Omental fat pad (tissue), 4 donors: ENCODE results near the gene GALNT14. TPM values are rescaled to one million over a fixed set of nuclear protein-coding genes. Genes with fewer than 3 reads are reported as not detected.
A peak's percentile ranks its signal among the peaks of the same experiment; 100 is the strongest.
"Not testable (repeated sequence)": the region's sequence is repeated elsewhere in the genome, so short reads cannot be mapped to it uniquely, and the experiment has no call there.

Source experiments
- ATAC-seq: fragments of 150-250 bp; one replicate; pipeline ENCODE4 v1.9.1; 2016; ENCODE audit warnings: mild to moderate bottlenecking, moderate library complexity; ENCODE audit not compliant: low FRiP score
- DNase-seq: peaks from one replicate; pipeline ENCODE4 v3.0.0-alpha.2; 2019; ENCODE audit warnings: low spot score
- total RNA-seq, 4 donors: library from RNA; depleted of rRNA; stranded (reverse); fragments of >200 nt; gene quantifications; one replicate each; pipeline ENCODE4 v1.1.0, GENCODE V29; 2016
- TF ChIP-seq, protein P1 (sequence below), 3 donors: fragments of 450-650 bp; IDR thresholded peaks; one replicate each; pipeline ENCODE4 v1.5.1; 2016 to 2017; ENCODE audit warnings: antibody characterized with exemption in 3 of 3, mild to moderate bottlenecking in 3 of 3, moderate library complexity in 2 of 3

GALNT14 gene, protein sequence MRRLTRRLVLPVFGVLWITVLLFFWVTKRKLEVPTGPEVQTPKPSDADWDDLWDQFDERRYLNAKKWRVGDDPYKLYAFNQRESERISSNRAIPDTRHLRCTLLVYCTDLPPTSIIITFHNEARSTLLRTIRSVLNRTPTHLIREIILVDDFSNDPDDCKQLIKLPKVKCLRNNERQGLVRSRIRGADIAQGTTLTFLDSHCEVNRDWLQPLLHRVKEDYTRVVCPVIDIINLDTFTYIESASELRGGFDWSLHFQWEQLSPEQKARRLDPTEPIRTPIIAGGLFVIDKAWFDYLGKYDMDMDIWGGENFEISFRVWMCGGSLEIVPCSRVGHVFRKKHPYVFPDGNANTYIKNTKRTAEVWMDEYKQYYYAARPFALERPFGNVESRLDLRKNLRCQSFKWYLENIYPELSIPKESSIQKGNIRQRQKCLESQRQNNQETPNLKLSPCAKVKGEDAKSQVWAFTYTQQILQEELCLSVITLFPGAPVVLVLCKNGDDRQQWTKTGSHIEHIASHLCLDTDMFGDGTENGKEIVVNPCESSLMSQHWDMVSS
- total RNA-seq: 1 to 10 TPM in 3 of 4 donors, under 1 TPM in 1; 0.65 to 2.6 (median 2.0) TPM

DNA sequence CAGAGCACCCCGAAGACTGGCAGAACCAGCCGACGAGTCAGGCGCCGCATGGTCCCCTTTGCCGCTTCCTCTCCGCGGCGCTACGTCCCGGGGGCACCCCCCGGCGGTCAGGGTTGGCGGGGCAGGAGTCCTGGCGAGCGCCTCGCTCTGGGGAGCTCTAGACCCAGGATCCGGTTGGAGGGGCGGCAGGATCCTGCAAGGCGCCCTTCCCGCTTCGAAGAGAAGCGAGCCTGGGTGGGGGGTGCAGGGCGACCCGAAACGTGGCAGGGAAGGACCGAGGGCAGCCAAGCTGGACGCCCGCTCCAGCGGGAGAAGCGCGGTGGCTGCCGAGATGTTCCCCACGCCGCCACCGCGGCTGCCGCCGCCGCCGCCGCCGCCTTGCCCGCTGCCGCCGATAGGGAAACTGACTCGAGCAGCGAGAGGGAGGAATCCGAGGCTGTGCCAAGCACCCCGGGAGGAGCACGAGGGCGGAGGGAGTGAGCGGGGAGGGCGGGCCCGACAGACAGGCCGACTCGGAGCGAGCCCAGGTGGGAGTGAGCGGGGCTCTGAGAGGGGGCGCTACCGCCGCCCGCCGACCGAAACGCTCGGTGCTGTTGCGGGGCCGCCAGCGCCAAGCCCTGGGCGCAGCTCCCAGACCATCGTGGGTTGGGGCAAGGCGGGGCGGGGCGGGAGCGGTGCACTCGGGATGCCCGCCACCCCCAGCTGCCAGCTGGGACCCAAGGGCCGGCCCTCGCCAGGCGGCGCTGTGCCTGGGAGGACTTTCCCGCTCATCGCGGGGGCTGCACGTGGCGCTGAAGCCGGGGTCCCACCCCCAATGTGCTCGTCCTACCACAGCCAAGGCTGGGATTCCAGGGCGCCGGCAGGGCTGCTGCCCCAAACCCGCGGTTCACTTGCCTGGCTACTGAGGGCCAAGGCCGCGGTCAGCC lies at the start of gene GALNT14:
Gene GALNT14, minus strand, starts transcription at position 404 of the 926 bp plus-strand sequence. Its CDS starts 354 bp downstream, at position 50.
- DNase-seq (no peak), ATAC-seq (peak; percentile 76)
- TF ChIP-seq, protein P1, sequence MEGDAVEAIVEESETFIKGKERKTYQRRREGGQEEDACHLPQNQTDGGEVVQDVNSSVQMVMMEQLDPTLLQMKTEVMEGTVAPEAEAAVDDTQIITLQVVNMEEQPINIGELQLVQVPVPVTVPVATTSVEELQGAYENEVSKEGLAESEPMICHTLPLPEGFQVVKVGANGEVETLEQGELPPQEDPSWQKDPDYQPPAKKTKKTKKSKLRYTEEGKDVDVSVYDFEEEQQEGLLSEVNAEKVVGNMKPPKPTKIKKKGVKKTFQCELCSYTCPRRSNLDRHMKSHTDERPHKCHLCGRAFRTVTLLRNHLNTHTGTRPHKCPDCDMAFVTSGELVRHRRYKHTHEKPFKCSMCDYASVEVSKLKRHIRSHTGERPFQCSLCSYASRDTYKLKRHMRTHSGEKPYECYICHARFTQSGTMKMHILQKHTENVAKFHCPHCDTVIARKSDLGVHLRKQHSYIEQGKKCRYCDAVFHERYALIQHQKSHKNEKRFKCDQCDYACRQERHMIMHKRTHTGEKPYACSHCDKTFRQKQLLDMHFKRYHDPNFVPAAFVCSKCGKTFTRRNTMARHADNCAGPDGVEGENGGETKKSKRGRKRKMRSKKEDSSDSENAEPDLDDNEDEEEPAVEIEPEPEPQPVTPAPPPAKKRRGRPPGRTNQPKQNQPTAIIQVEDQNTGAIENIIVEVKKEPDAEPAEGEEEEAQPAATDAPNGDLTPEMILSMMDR (IDR thresholded peaks at IDR 0.05): peak in 1 of 3 donors; percentile 9

DNA sequence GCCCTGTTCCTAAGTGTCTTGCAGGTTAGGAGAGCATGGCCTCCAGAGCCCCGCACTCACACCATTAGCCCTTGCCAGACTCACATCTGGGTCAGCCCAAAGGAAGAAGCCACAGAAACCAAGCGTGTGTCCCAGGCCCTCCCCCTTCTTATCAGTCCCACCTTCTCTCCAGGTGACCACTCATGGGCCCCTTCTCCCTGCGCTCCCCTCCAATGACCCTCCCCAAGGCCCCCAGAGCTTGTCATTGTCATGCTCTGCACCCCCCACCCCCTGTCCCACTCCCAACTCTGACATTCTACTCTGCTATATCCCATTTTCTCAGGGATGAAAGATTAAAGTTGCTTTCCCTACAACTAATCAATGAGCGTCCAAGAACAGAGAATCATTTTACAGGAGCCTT lies 48.9 kb upstream of the GALNT14 start:
- no peak for DNase-seq
- TF ChIP-seq, protein P1 (IDR thresholded peaks at IDR 0.05): no peak
- ATAC-seq: no peak

DNA sequence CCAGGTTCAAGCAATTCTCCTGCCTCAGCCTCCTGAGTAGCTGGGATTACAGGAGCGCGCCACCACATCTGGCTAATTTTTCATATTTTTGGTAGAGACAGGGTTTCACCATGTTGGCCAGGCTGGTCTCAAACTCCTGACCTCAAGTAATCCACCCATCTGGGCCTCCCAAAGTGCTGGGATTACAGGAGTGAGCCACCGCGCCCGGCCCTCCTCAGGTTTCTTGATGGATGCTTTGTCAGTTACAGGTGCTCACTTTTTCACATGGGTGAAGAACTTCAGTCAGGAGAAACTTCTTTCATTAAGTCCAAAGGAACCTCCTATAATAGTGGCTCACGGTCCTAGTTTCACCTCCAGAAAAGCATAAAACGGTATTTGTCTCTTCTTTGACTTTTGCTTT lies 45.7 kb upstream of the GALNT14 start:
- not testable (repeated sequence) for ATAC-seq, DNase-seq

DNA sequence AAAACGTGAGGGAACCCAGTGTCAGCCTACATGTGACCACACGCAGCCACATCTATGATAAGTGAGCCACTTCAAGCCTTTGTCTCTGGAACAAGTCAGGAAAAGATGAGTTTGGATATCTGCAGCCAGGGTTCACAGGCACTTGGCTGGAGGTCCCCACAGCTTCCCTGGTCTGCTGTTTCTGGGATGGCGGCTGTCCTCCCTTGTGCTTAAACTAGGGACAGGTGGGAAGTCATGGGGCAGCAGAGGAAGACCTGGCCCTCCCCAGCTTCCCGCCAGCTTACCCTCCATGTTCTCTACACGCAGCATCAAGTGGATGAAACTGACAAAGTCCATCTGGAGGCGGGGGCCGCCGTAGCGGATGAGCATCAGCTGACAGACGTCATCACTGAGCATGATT lies 38.5 kb upstream of the GALNT14 start:
- TF ChIP-seq, protein P1 (IDR thresholded peaks at IDR 0.05): no peak
- no peak for ATAC-seq
- no peak for DNase-seq

DNA sequence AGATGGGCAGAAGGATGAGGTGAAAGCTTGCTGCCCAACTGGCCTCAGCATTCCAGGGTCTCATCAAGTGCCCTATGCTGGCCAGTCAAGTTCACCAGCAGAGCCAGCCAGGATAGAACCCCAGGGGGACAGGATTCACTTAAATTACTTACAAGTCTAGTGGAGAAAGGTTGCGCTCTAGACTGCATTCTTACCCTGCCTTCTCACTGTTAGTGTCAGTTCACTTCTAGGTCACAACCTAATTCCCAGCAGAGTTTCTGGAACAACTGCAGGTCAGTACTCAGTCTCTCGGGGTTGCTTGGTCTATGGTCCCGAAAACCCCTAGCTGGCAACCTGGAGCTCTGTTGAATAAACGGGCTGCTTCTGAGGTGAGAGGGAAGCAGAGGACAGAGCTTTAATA lies 32.9 kb upstream of the GALNT14 start:
- DNase-seq (no peak), ATAC-seq (no peak)
- TF ChIP-seq, protein P1 (IDR thresholded peaks at IDR 0.05): no peak

DNA sequence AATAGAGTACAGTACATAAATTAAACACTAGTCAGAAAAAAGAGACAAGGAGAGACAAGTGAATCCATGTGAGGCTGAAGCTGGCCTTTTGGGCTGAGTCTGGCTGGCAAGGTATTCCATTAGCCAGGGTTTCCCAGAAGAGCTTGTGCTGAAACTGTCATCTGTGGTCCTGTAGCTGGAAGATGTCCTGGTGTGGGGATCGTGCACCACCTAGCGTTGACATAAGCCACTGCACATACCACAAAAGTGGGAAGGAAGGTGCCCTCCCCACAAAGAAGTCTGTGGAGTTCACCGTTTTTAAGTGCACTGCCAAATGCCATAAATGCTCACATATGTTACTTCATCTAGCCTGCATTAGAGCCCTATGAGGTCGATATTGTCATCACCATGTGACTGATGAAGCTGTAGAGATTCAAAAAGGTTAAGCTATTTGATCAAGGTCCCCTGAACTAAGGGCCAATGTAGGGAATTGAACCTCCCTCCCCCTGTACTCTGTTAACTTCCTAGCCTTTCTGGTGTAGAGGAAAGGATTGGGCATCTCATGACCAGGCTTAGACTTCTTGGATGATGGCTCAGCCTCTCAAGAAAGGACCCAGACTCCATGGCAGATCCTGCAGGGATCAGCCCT lies 31.9 kb upstream of the GALNT14 start:
- TF ChIP-seq, protein P1 (IDR thresholded peaks at IDR 0.05): peak in 1 of 3 donors; percentile 26
- ATAC-seq (peak; percentile 87), DNase-seq (no peak)

DNA sequence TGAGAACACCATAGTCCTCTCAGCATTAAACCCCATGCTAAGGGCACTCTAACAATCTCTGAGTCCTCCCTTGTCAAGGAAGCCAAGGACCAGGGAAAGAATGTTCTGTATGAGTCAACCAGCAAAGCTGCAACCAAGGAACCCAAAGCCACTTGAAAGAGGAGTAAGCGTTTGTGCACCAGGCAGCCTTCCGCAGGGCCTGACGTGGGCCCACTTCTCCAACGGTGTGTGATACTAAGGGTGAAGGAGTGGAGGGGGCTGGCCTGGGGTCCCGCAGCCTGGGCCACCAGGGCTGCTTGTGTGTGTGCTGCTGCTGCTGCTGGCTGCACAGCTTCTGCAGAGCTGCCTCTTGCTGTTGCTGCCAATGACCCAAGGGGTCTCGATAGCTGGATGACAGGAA lies 30.1 kb upstream of the GALNT14 start:
- DNase-seq (no peak), ATAC-seq (no peak)
- TF ChIP-seq, protein P1 (IDR thresholded peaks at IDR 0.05): no peak
